Stomach (tissue), 9 donors: ENCODE measurements around the gene RIMKLA. TPM values are rescaled to one million over a fixed set of nuclear protein-coding genes. Genes with fewer than 3 reads are reported as not detected.

Experiments
- DNase-seq, 2 donors: peaks; one replicate each; pipeline versions ENCODE4 v3.0.0 to v3.0.0-alpha.2; 2013 to 2019
- H3K27ac ChIP-seq, 5 donors: fragments of 200-600 bp in 4 of 5; sonication (generic) in 4 of 5; one replicate each; pipeline ENCODE4 v1.5.1; 2013 to 2019; ENCODE audit warnings: mild to moderate bottlenecking in 1 of 5, moderate library complexity in 1 of 5
- H3K27me3 ChIP-seq, 3 donors: fragments of 200-600 bp; sonication (generic); one replicate each; pipeline ENCODE4 v1.5.1; 2017 to 2019; ENCODE audit warnings: mixed run types in 1 of 3
- H3K36me3 ChIP-seq, 4 donors: fragments of 200-600 bp; sonication (generic); 1 replicate in 3 of 4; 2 replicates in 1 of 4; pipeline ENCODE4 v1.5.1; 2016 to 2019
- H3K4me1 ChIP-seq, 4 donors: fragments of 200-600 bp; sonication (generic); one replicate each; pipeline ENCODE4 v1.5.1; 2016 to 2019
- H3K4me3 ChIP-seq, 4 donors: fragments of 200-600 bp; sonication (generic) in 3 of 4; one replicate each; pipeline ENCODE4 v1.5.1; 2016 to 2019; ENCODE audit warnings: mild to moderate bottlenecking in 1 of 4
- H3K9me3 ChIP-seq, 4 donors: fragments of 200-600 bp; sonication (generic); one replicate each; pipeline ENCODE4 v1.5.1; 2016 to 2019
- EP300 ChIP-seq: sonication (generic); formaldehyde crosslinking; IDR thresholded peaks from one replicate; pipeline ENCODE4 v1.6.1; 2017; ENCODE audit warnings: antibody characterized with exemption
- POLR2A ChIP-seq, 4 donors: fragments of 450-650 bp; IDR thresholded peaks; one replicate each; pipeline ENCODE4 v1.6.1; 2016; ENCODE audit warnings: antibody characterized with exemption in 4 of 4, control low read depth in 2 of 4, mild to moderate bottlenecking in 1 of 4, moderate library complexity in 1 of 4
- POLR2AphosphoS5 ChIP-seq, 3 donors: sonication (generic); formaldehyde crosslinking; IDR thresholded peaks; one replicate each; pipeline ENCODE4 v1.6.1; 2016; ENCODE audit warnings: antibody characterized with exemption in 3 of 3
- WGBS, 5 donors: extraction: QIAGEN DNeasy Blood & Tissue Kit in 3 of 5; methylation state at CpG; one replicate each; pipeline versions ENCODE4 v1.1.5 to v1.1.7; 2013 to 2018; 5-methylcytosine and 5-hydroxymethylcytosine counted together
- intact Hi-C: fragments of 100-400 bp; cut with DNase I; formaldehyde crosslinking; loops from one replicate; pipeline ENCODE4 v1.15.1; 2023; ENCODE audit warnings: low total_unique reads
- polyA plus RNA-seq, 3 donors: library from polyadenylated mRNA; stranded (reverse); fragments of 200-250 nt; gene quantifications; one replicate each; pipeline ENCODE4 v1.2.3, GENCODE V29; 2013
- total RNA-seq, 5 donors: library from RNA; depleted of rRNA; stranded (reverse); fragments of >200 nt; gene quantifications; one replicate each; pipeline versions ENCODE4 v1.1.0 to v1.2.3, GENCODE V29; 2014 to 2016
- TF ChIP-seq, protein P1 (sequence below), 7 experiments: fragments of 450-650 bp in 4 of 7; fragments of 200-600 bp in 3 of 7; sonication (generic) in 3 of 7; IDR thresholded peaks; one replicate each; pipeline ENCODE4 v1.5.1; 2016 to 2019; ENCODE audit warnings: antibody characterized with exemption in 7 of 7, control low read depth in 2 of 7, mild to moderate bottlenecking in 1 of 7
- donor health status: healthy with polysubstance abuse.
- donor health status: Bipolar disorder and iron deficiency.
- donor health status: healthy.

Gene RIMKLA
- total and polyA plus RNA-seq, 8 donors: 0.15 to 12.7 (median 0.56) TPM; not detected in 1

DNA sequence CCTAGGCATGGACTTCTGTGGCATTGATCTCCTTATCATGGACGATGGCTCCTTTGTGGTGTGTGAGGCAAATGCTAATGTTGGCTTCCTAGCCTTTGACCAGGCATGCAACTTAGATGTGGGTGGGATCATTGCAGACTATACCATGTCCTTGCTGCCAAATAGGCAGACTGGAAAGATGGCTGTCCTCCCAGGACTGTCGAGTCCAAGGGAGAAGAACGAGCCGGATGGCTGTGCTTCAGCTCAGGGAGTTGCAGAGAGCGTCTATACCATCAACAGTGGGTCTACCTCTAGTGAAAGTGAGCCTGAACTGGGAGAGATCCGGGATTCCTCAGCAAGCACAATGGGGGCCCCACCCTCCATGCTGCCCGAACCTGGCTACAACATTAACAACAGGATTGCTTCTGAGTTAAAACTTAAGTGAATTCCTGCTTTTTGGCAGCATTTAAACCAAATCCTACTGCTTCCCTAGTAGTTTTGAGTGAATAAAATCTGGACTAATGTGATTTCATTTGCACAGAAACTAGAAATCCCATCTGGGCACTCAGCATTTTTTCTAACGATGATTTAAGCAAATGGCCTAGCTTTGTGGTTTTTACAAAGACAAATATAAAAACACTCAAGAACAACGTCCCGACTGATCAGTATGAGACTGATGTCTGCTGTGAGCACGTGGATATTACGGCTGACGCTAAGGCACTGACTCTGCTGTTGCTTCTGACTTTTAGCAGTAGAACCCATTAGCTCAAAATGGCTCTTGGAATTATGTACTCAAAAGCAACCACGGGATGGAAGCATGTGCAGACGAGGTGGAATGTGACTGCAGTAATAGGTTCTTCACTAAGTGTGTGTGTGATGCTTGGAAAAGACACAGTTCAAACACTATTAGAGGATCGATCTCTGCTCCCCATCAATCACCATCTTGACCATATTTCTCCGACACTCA is 34.2 kb downstream of the RIMKLA start:
- WGBS, 5 donors: 86 to 93% (median 90%) methylated on average over 17 of the region's 17 CpGs
- no peak for TF ChIP-seq EP300
- TF ChIP-seq POLR2AphosphoS5 (IDR thresholded peaks at IDR 0.05): no peak
- TF ChIP-seq, protein P1, sequence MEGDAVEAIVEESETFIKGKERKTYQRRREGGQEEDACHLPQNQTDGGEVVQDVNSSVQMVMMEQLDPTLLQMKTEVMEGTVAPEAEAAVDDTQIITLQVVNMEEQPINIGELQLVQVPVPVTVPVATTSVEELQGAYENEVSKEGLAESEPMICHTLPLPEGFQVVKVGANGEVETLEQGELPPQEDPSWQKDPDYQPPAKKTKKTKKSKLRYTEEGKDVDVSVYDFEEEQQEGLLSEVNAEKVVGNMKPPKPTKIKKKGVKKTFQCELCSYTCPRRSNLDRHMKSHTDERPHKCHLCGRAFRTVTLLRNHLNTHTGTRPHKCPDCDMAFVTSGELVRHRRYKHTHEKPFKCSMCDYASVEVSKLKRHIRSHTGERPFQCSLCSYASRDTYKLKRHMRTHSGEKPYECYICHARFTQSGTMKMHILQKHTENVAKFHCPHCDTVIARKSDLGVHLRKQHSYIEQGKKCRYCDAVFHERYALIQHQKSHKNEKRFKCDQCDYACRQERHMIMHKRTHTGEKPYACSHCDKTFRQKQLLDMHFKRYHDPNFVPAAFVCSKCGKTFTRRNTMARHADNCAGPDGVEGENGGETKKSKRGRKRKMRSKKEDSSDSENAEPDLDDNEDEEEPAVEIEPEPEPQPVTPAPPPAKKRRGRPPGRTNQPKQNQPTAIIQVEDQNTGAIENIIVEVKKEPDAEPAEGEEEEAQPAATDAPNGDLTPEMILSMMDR (IDR thresholded peaks at IDR 0.05): no peak
- TF ChIP-seq POLR2A (IDR thresholded peaks at IDR 0.05): no peak
- no peak overlapping the region for H3K27ac ChIP-seq
- no peaks in the 10 kb centered on the region for H3K27me3 ChIP-seq
- intact Hi-C loops: no loop called here
- peaks cover 0 to 6% (median under 1%) of the 10 kb centered on the region in 4 donors for H3K4me1 ChIP-seq
- no peak overlapping the region for H3K4me3 ChIP-seq
- H3K9me3 ChIP-seq: no peaks in the 10 kb centered on the region
- peaks cover 0 to 11% (median 0%) of the 10 kb centered on the region in 4 donors for H3K36me3 ChIP-seq
- no peak for DNase-seq

- intact Hi-C loops: no loop called here
- no peak for DNase-seq
- Histone ChIP-seq H3K4me1 (peaks cover 7 to 30% (median 14%) of the 10 kb centered on the region in 4 donors), H3K36me3 (peaks cover 0 to 7% (median 0%) of the 10 kb centered on the region in 4 donors), H3K9me3 (no peaks in the 10 kb centered on the region), H3K4me3 (no peak overlapping the region), H3K27ac (peak overlapping the region in 1 of 5 donors; percentile 88), H3K27me3 (no peaks in the 10 kb centered on the region)
- WGBS, 5 donors: 27 to 75% (median 62%) methylated on average over 3 of the region's 3 CpGs
- TF ChIP-seq POLR2AphosphoS5 (IDR thresholded peaks at IDR 0.05): no peak
- no peak for TF ChIP-seq POLR2A (IDR thresholded peaks at IDR 0.05)
- no peak for TF ChIP-seq EP300
- TF ChIP-seq, protein P1 (IDR thresholded peaks at IDR 0.05): no peak
These were observed 36.6 kb downstream of the RIMKLA start for GRCh38 chr1:42417166-42417565.

- TF ChIP-seq POLR2A (IDR thresholded peaks at IDR 0.05): no peak
- TF ChIP-seq, protein P1 (IDR thresholded peaks at IDR 0.05): no peak
- no peak for TF ChIP-seq EP300
- no peaks in the 10 kb centered on the region for H3K27me3 ChIP-seq
- H3K4me3 ChIP-seq: no peak overlapping the region
- intact Hi-C loops: no loop called here
- DNase-seq: no peak
- peaks cover 7 to 37% (median 14%) of the 10 kb centered on the region in 4 donors for H3K4me1 ChIP-seq
- WGBS, 5 donors: 84 to 100% (median 91%) methylated on average over 1 of the region's 1 CpG
- peak overlapping the region in 1 of 5 donors; percentile 88 for H3K27ac ChIP-seq
- peaks cover 0 to 7% (median 0%) of the 10 kb centered on the region in 4 donors for H3K36me3 ChIP-seq
- no peaks in the 10 kb centered on the region for H3K9me3 ChIP-seq
These were observed 37.9 kb downstream of the RIMKLA start for GRCh38 chr1:42418516-42418915.

GRCh38 chr1:42419126-42419821 is 38.7 kb downstream of the RIMKLA start:
- DNase-seq: peak in 1 of 2 donors; percentile 86
- Histone ChIP-seq H3K4me1 (peaks cover 7 to 37% (median 14%) of the 10 kb centered on the region in 4 donors), H3K27me3 (no peaks in the 10 kb centered on the region), H3K9me3 (no peaks in the 10 kb centered on the region), H3K4me3 (no peak overlapping the region), H3K36me3 (peaks cover 0 to 6% (median 0%) of the 10 kb centered on the region in 4 donors), H3K27ac (peak overlapping the region in 3 of 5 donors; percentile 54 to 88 (median 65))
- intact Hi-C loops: no loop called here
- WGBS, 5 donors: 67 to 92% (median 79%) methylated on average over 4 to 5 of the region's 5 CpGs
- TF ChIP-seq, protein P1 (IDR thresholded peaks at IDR 0.05): no peak
- TF ChIP-seq POLR2AphosphoS5 (IDR thresholded peaks at IDR 0.05) (peak; percentile 37 to 84 (median 38)), EP300 (peak; percentile 75), POLR2A (IDR thresholded peaks at IDR 0.05) (no peak)
